ENCODE data around the gene SLC39A11.
"Not testable (repeated sequence)": the region's sequence is repeated elsewhere in the genome, so short reads cannot be mapped to it uniquely, and the experiment has no call there.

SLC39A11 gene

DNA sequence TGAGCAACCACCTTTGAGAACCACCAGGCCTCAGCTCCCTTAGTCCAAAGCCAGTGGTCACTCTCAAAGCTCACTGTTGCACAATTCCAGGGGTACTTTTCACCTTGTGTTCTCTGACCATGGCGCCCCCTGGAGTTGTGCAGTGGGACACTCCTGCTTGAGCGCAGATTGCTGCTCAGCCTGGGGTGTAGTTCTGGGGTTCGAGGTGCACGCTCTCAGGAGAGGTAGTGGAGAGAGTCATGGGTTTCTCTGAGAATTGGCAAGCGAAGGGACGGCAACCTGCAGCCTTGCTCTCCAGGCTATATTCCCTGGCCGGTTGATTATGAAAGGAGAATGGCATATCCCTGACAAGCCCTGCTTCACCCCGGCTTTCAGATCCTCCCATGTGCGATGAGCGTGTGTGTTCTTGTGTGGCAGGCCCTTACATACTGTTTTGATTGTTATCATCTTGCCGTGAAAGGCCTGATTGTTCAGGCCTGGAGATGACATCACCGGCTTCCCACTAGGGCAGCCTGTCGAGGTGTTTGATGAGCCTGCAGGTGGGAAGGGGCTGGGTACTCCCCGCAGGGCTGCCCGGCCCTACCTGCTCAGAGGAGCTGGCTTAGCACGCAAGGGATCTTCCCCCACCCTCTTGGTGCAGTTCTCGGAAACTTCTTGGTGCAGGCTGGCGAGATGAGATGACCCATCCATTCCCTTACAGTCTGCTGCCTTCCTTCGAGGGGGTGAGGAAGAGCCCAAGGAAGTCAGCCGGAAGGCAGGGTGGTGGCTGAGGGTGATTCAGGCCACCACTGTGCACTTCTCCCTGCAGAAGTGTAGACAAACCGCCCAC, 431.2 kb downstream of the SLC39A11 start:
- peak; percentile 46 for DNase-seq (ENCODE audit: low read depth, low spot score)

- DNase-seq (ENCODE audit: low read depth, low spot score) = no peak
These were observed 432.0 kb downstream of the SLC39A11 start for GRCh38 chr17:72660274-72661115.

- no peak for DNase-seq (ENCODE audit: low read depth, low spot score)
These were observed 432.7 kb downstream of the SLC39A11 start for GRCh38 chr17:72659811-72660210.

DNA sequence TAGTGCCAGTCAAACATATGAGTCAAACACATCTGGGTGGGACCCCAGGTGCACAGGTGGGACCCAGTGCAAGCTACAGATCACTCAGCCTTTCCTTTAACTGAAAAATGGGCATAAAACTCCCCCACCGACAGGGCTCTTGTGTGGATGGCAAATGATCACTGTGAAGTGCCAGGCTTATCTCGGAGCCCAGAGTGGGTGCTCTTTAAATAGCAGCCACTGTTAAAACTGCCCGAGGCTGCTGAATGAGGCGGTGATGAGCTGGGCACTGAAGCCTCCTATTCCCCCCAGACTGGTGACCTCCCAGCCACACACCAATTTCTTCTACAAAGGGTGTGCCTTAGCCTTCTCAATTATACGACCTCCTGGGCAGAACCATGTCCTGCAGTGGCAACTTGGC, 433.8 kb downstream of the SLC39A11 start:
- no peak for DNase-seq (ENCODE audit: low read depth, low spot score)

DNA sequence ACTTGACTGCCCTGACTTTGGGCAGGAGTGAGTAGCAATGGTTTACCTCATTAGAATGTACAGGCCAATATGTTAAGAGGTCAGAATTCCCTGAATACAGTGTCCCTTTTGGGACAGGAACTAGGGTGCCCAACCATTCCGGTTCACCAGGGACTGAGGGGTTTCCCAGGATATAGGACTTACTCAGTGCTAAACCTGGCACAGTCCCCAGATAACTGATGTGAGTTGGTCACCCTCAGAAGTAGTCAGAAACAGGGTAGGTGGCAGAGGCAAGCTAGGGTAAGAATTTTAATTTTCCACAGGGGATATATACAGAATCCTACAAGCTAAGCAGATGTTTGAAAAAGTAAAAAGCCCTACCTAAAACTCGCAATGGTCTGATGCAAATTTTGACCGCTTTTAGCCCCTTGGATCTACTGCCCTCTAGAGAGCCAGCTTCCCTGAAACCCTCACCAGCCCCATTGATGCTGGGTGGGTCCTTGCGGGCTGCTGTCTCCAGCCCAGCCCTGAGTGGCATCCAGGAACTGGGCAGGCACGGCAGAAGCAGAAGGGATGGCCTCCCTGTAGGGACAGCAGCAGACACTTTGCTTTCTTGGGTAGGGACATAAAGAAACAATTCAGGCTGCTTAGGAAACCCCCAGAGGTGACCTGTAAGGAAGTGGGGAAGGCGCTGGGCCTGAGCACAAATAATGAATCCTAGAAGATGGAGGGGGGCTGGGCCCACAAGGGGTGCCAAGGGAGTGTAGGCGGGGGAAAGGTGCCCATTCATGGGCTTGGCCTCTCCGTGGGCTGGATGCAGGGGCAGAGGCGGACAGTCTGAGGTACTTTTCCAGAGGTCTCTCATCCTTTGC, 434.8 kb downstream of the SLC39A11 start:
- peak; percentile 47 for DNase-seq (ENCODE audit: low read depth, low spot score)

- DNase-seq (ENCODE audit: low read depth, low spot score) = no peak
These were observed 436.2 kb downstream of the SLC39A11 start for GRCh38 chr17:72656130-72656763.

DNA sequence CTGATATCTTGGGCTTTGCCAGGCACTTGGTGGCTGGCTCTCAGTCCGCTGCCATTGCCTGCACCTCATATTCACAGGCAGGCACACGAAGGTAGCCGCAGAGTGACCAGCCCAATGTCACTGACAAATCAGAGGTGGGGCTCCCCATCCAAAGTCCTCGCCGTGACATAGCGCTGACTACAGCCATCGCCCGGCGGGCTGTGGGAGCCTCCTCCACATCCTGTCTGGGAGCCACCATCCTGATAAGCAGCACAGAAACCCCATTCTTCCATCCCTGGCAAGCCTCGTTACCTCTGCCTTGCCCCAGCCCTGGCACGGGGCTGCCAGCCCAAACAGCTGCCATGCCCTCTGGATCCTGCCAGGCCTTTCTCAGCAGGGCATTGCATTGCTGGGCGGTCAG, 437.8 kb downstream of the SLC39A11 start:
- DNase-seq (ENCODE audit: low read depth, low spot score) = no peak

GRCh38 chr17:72651988-72652387, 440.5 kb downstream of the SLC39A11 start:
- DNase-seq (ENCODE audit: low read depth, low spot score) = no peak

- no peak for DNase-seq (ENCODE audit: low read depth, low spot score)
These were observed 443.8 kb downstream of the SLC39A11 start for GRCh38 chr17:72648702-72649101.

DNA sequence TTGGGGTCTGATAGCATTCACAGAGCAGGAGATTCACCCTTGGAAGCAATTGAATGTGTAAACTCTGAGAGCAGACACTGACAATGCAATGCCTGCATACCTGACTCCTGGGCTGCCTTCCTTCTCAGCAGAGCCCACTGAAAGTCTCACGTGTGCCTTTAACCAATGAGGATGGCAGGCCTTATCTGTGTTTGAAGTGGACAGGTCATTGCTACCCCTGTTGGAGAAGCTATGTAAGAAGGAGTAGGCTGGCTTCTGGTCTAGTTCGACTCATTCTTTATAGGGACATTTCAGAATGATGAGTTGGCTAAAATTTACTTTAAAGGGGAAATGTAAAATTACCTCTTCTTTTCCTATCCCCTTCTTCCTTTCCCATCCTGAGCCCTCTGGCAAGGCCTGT, 446.3 kb downstream of the SLC39A11 start:
- no peak for DNase-seq (ENCODE audit: low read depth, low spot score)

DNA sequence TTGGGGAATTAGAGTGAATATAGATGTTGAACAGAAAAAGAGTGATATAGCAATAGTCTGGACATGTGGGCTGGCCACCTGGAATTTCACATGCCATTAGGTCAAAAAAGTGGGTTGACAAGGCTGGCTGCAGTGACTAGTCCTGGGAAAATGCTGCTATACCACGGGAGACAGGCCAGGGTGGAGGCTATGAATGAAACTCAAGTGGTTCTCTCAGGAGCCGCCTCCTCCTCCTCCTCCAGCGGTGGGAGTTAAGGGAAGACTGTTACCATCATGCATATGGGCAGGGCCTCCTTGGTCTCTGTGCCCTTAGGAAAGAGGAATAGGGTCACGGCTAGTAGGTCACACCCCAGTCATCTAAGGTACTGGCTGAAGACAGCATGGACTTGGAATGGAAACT, 448.0 kb downstream of the SLC39A11 start:
- DNase-seq (ENCODE audit: low read depth, low spot score) = no peak

DNA sequence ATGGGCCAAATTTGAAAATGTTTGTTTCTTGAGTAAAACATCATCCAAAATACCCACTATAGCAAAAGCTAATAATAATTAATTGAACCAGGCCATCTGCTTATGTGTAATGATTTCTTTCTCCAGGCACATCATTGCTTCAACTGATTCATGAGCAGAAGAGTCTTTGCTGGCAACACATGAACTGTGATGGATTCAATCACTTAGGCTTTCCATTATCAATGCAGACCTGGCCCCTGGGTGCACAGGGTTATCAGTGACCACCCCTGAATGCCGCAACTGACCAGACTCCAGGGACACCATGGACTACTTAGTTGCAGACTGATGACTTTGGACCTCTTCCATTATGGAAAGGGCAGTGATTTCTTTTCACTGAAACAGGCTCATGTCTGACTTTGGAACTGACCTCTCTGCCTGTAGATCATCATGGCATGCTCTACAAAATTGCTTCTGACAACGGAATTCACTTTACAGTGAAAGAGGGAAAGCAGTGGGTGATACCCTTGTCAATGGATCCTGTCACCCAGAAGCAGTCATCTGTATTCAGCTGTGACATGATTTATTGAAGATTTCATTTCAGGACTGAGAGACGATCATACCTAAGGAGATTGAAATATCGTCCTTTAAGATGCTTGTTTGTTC, 448.8 kb downstream of the SLC39A11 start:
- DNase-seq (ENCODE audit: low read depth, low spot score) = no peak

GRCh38 chr17:72642720-72643119, 449.8 kb downstream of the SLC39A11 start:
- no peak for DNase-seq (ENCODE audit: low read depth, low spot score)

DNA sequence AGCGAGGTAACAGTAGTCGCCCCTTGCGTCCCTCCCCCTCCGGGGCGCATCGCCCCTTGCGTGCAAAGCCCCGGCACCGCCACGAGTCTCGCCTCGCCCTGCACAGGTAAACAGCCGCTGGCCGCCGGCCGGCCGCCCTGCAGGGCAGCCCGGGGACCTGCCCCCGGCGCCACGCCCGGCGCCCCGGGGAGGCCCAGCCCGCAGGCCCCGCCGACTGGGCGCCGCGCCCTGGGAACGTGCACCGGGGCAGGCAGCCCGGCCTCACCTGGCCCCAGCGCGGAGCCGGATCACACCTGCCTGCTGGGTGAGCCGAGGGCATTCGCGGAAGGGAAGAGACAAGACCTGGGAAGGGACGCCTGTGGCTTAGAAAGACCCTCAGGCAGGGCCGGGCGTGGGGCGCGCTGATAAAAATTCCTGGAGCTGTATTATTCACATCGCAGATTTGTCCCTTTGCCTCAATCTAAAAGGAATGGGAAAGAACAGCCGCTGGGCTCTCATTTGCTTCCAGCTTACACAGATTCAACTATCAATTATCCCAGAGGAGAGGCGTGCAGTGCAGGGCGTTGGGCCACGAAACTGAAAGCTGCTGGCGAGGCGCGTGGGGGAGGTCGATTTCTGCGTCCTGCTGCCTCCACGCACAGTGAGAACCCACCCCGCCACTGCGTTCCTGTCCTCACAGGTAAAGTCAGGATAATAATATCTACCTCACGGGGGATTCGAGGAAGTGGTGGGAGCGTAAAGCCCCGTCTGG, 451.9 kb downstream of the SLC39A11 start:
- DNase-seq (ENCODE audit: low read depth, low spot score) = no peak

- DNase-seq (ENCODE audit: low read depth, low spot score) = no peak
These were observed 452.8 kb downstream of the SLC39A11 start for GRCh38 chr17:72639711-72640110.

DNA sequence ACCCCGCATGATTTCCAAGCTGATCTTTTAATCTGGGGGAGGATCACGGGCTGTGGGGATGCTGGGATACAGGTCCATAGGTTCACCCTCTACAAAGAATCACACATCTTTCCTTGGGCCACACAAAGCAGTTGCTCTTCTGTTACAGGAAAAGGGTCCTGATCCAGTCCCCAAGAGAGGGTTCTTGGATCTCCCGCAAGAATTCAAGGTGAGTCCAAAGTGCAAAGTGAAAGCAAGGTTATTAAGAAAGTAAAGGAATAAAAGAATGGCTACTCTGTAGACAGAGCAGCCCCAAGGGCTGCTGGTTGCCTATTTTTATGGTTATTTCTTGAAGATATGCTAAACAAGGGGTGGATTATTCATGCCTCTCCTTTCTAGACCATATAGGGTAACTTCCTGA, 453.6 kb downstream of the SLC39A11 start:
- not testable (repeated sequence) for DNase-seq (ENCODE audit: low read depth, low spot score)

GRCh38 chr17:72635034-72635635, 457.4 kb downstream of the SLC39A11 start:
- DNase-seq (ENCODE audit: low read depth, low spot score) = no peak

- no peak for DNase-seq (ENCODE audit: low read depth, low spot score)
These were observed 457.9 kb downstream of the SLC39A11 start for GRCh38 chr17:72634621-72635020.

DNA sequence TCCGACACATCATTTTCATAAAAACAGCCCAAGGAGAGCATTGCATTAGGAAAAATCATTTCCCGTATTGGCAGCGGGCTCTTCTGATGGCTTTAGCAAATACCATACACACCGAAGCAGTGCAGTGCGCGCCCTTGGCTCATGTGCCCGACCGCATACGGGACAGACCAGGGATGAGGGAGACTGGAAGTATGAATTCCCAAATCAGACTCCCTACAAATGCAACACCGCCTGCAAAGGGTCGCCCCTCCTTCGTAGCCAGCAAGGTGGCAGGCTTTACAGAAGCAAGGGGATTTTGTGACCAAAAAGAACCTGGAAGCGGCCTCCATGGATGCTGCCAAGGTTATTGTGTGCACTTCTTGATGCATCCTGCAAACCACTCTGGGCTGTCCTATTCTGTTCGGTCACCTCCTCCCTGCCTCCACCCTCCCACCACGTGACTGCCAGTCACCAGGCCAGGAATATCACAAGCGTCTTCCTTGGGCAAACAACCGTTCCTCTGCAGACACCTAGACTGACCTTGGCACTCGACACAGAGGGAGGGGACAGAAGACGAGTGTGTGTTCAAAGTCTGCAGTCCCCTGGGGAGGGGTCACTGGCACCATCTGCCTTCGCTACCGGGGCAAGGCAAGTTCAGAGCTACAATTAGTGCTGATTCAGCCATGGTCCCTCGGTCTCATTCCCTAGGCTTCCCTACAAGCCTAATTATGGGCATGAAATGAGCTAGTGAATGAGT, 460.4 kb downstream of the SLC39A11 start:
- DNase-seq (ENCODE audit: low read depth, low spot score) = no peak

All from astrocyte of the hippocampus (primary cell).